H1 (cell line): ENCODE results near the gene ARL2BP. TPM values are rescaled to one million over a fixed set of nuclear protein-coding genes. Genes with fewer than 3 reads are reported as not detected.
A peak's percentile ranks its signal among the peaks of the same experiment; 100 is the strongest.

Experiments
- CTCF ChIA-PET: fragments of 300-600 bp; sonication (Branson Sonifier 250); formaldehyde crosslinking; loops from one replicate; lab custom pipeline; 2021; ENCODE audit not compliant: partially characterized antibody; lab: Charles Lee
- POLR2A ChIA-PET: fragments of 300-600 bp; sonication (Branson Sonifier 250); formaldehyde crosslinking; loops from one replicate; lab custom pipeline; 2021; ENCODE audit warnings: inconsistent platforms; ENCODE audit not compliant: partially characterized antibody; lab: Charles Lee
- DNase-seq, 2 experiments: peaks; one replicate each; pipeline versions ENCODE4 v3.0.0 to v3.0.0-alpha.2; 2010 to 2022; ENCODE audit warnings: low spot score in 2 of 2, low read depth in 1 of 2, mixed read lengths in 1 of 2
- FAIRE-seq: peaks from 2 replicates; lab custom pipeline; 2011; peaks lifted over from hg19 to GRCh38; lab: Jason Lieb, UNC
- H2AFZ ChIP-seq: 2 replicates; pipeline ENCODE4 v1.8.1; 2012; ENCODE audit warnings: low read length, inconsistent platforms
- H2AK5ac ChIP-seq: 2 replicates; pipeline ENCODE4 v1.6.1; 2013; ENCODE audit warnings: low read depth, low read length
- H2BK120ac ChIP-seq: replicated peaks from 2 replicates; pipeline ENCODE3; 2013; ENCODE audit warnings: low read depth, low read length, inconsistent platforms
- H2BK12ac ChIP-seq: 2 replicates; pipeline ENCODE4 v1.6.1; 2013; ENCODE audit warnings: low read depth, low read length
- H2BK15ac ChIP-seq: 2 replicates; pipeline ENCODE4 v1.6.1; 2013; ENCODE audit warnings: low read length
- H2BK20ac ChIP-seq: 2 replicates; pipeline ENCODE4 v1.6.1; 2013; ENCODE audit warnings: low read length
- H2BK5ac ChIP-seq: 2 replicates; pipeline ENCODE4 v1.6.1; 2013; ENCODE audit warnings: low read depth, low read length
- H3K14ac ChIP-seq: 2 replicates; pipeline ENCODE4 v1.6.1; 2013; ENCODE audit warnings: inconsistent platforms; ENCODE audit not compliant: insufficient read length
- H3K18ac ChIP-seq: 2 replicates; pipeline ENCODE4 v1.6.1; 2013; ENCODE audit warnings: low read length; ENCODE audit errors: extremely low read depth
- H3K23ac ChIP-seq: 2 replicates; pipeline ENCODE4 v1.6.1; 2013; ENCODE audit warnings: inconsistent platforms; ENCODE audit not compliant: insufficient read length
- H3K23me2 ChIP-seq: 2 replicates; pipeline ENCODE4 v1.6.1; 2013; ENCODE audit warnings: low read depth, low read length
- H3K27ac ChIP-seq: 2 replicates; pipeline ENCODE4 v1.6.1; 2011; ENCODE audit warnings: low read depth, low read length, inconsistent platforms
- H3K27me3 ChIP-seq, 4 experiments: replicated peaks in 1 of 4; 1 replicate in 1 of 4; 2 replicates in 3 of 4; pipeline versions ENCODE4 v1.6.1 to v1.8.1; 2011 to 2013; ENCODE audit warnings: low read length in 3 of 4, mild to moderate bottlenecking in 3 of 4, inconsistent platforms in 2 of 4, mixed read lengths in 2 of 4, moderate library complexity in 1 of 4; ENCODE audit not compliant: control insufficient read depth in 3 of 4, insufficient read depth in 3 of 4; ENCODE audit errors: extremely low read depth in 1 of 4
- H3K36me3 ChIP-seq, 4 experiments: 2 replicates each; pipeline versions ENCODE4 v1.6.1 to v1.8.1; 2011 to 2013; ENCODE audit warnings: mild to moderate bottlenecking in 4 of 4, low read length in 3 of 4, moderate library complexity in 2 of 4, control low read depth in 1 of 4, inconsistent platforms in 1 of 4; ENCODE audit not compliant: insufficient read depth in 4 of 4, control insufficient read depth in 2 of 4
- H3K4ac ChIP-seq: replicated peaks from 2 replicates; pipeline ENCODE3; 2013; ENCODE audit warnings: low read length, low read depth, mixed read lengths, inconsistent platforms; ENCODE audit not compliant: insufficient read length
- H3K4me1 ChIP-seq, 4 experiments: replicated peaks in 1 of 4; 1 replicate in 1 of 4; 2 replicates in 3 of 4; pipeline versions ENCODE4 v1.6.1 to v1.8.1; 2011 to 2013; ENCODE audit warnings: low read length in 3 of 4, inconsistent platforms in 2 of 4, mixed read lengths in 1 of 4; ENCODE audit not compliant: insufficient read depth in 4 of 4, control insufficient read depth in 3 of 4
- H3K4me2 ChIP-seq, 2 experiments: 2 replicates each; pipeline versions ENCODE4 v1.6.1 to v1.8.1; 2011 to 2013; ENCODE audit warnings: low read depth in 2 of 2, low read length in 2 of 2, control low read depth in 1 of 2, inconsistent platforms in 1 of 2, mild to moderate bottlenecking in 1 of 2; ENCODE audit not compliant: insufficient read depth in 1 of 2
- H3K4me3 ChIP-seq, 4 experiments: fragments of 200-600, 300-600 bp in 1 of 4; sonication (generic), shearing (Covaris generic), sonication (Bioruptor Twin) in 1 of 4; 2 replicates each; pipeline versions ENCODE4 v1.5.1 to v1.8.1; 2011 to 2016; ENCODE audit warnings: low read length in 4 of 4, low read depth in 3 of 4, control low read depth in 2 of 4, inconsistent platforms in 2 of 4, mild to moderate bottlenecking in 2 of 4, mixed read lengths in 1 of 4, moderate library complexity in 1 of 4; ENCODE audit not compliant: insufficient read depth in 2 of 4; ENCODE audit errors: extremely low read depth in 1 of 4
- H3K56ac ChIP-seq: replicated peaks from 2 replicates; pipeline ENCODE3; 2013; ENCODE audit warnings: low read depth, mild to moderate bottlenecking, mixed read lengths, low read length, inconsistent platforms; ENCODE audit not compliant: insufficient read length
- H3K79me1 ChIP-seq: 2 replicates; pipeline ENCODE4 v1.6.1; 2013; ENCODE audit warnings: low read depth, low read length, control low read depth
- H3K79me2 ChIP-seq, 2 experiments: 2 replicates each; pipeline versions ENCODE4 v1.6.1 to v1.8.1; 2012 to 2013; ENCODE audit warnings: low read length in 2 of 2, mild to moderate bottlenecking in 2 of 2, inconsistent platforms in 1 of 2; ENCODE audit not compliant: insufficient read depth in 2 of 2, control insufficient read depth in 1 of 2
- H3K9ac ChIP-seq, 4 experiments: replicated peaks in 1 of 4; 1 replicate in 1 of 4; 2 replicates in 3 of 4; pipeline versions ENCODE4 v1.6.1 to v1.8.1; 2011 to 2013; ENCODE audit warnings: low read depth in 3 of 4, low read length in 3 of 4, control low read depth in 2 of 4, mild to moderate bottlenecking in 2 of 4, moderate library complexity in 2 of 4, inconsistent platforms in 1 of 4; ENCODE audit errors: extremely low read depth in 1 of 4
- H3K9me3 ChIP-seq, 2 experiments: 2 replicates each; pipeline versions ENCODE4 v1.6.1 to v1.8.1; 2012 to 2013; ENCODE audit warnings: mild to moderate bottlenecking in 2 of 2, moderate library complexity in 2 of 2, control low read depth in 1 of 2, inconsistent platforms in 1 of 2, low read depth in 1 of 2, low read length in 1 of 2, mixed read lengths in 1 of 2; ENCODE audit not compliant: insufficient read depth in 2 of 2
- H4K20me1 ChIP-seq, 2 experiments: replicated peaks in 1 of 2; 2 replicates each; pipeline versions ENCODE3 to v1.8.1; 2011 to 2013; ENCODE audit warnings: inconsistent platforms in 2 of 2, low read length in 2 of 2, mild to moderate bottlenecking in 1 of 2; ENCODE audit not compliant: insufficient read depth in 2 of 2, control insufficient read depth in 1 of 2
- H4K5ac ChIP-seq: 2 replicates; pipeline ENCODE4 v1.6.1; 2013; ENCODE audit warnings: low read length, low read depth, mixed read lengths, inconsistent platforms; ENCODE audit not compliant: insufficient read length
- H4K8ac ChIP-seq: 2 replicates; pipeline ENCODE4 v1.8.0; 2013; ENCODE audit warnings: mild to moderate bottlenecking, moderate library complexity, low read length, inconsistent platforms; ENCODE audit not compliant: insufficient read depth; ENCODE audit errors: extremely low read depth
- H4K91ac ChIP-seq: replicated peaks from 2 replicates; pipeline ENCODE3; 2013; ENCODE audit warnings: low read length, mixed read lengths, inconsistent platforms; ENCODE audit not compliant: insufficient read length
- GABPA ChIP-seq: IDR thresholded peaks from 2 replicates; pipeline ENCODE4 v1.6.1; 2011; ENCODE audit warnings: mild to moderate bottlenecking, low read length, moderate library complexity, borderline replicate concordance; ENCODE audit not compliant: insufficient read depth
- SIN3A ChIP-seq, 2 experiments: IDR thresholded peaks in 1 of 2; conservative IDR thresholded peaks in 1 of 2; 2 replicates each; pipeline ENCODE4 v1.6.1; 2011 to 2012; ENCODE audit warnings: low read length in 2 of 2, improper control_type of control experiment in 1 of 2, low read depth in 1 of 2, mild to moderate bottlenecking in 1 of 2
- TBP ChIP-seq: IDR thresholded peaks from 2 replicates; pipeline ENCODE4 v1.6.1; 2011; ENCODE audit warnings: low read depth, low read length, improper control_type of control experiment
- WGBS, 2 experiments: shearing (Covaris generic) in 1 of 2; methylation state at CpG; one replicate each; pipeline versions ENCODE4 v1.1.6 to v1.1.7; 2013 to 2015; ENCODE audit warnings: low lambda C conversion rate in 2 of 2, mixed read lengths in 2 of 2, inconsistent platforms in 1 of 2, low coverage in 1 of 2, missing lambda C conversion rate in 1 of 2; ENCODE audit not compliant: insufficient replicate concordance in 2 of 2, insufficient coverage in 1 of 2, insufficient read length in 1 of 2; ENCODE audit errors: extremely low coverage in 1 of 2, missing lambda C conversion rate in 1 of 2; 5-methylcytosine and 5-hydroxymethylcytosine counted together
- polyA plus RNA-seq, 7 experiments: library from polyadenylated mRNA; depleted of rRNA in 3 of 7; stranded (reverse) in 5 of 7; unstranded in 2 of 7; fragments of >200 nt in 5 of 7; fragments of 200-250 nt in 2 of 7; gene quantifications; 1 replicate in 5 of 7; 2 replicates in 1 of 7; 4 replicates in 1 of 7; pipeline versions ENCODE4 v1.2.1 to v1.2.3, GENCODE V29; 2011 to 2013; ENCODE audit warnings: missing spikeins in 2 of 7, mixed read lengths in 2 of 7
- total RNA-seq: library from RNA; stranded (reverse); fragmentation: NEBNext Ultra II Directional; extraction: Animal tissue kit (Norgen Biotek cat#: 25700); gene quantifications from 2 replicates; pipeline ENCODE4 v1.2.1, GENCODE V29; 2021
- TF ChIP-seq, protein P1 (sequence below), 3 experiments: IDR thresholded peaks; 1 replicate in 2 of 3; 2 replicates in 1 of 3; pipeline versions ENCODE4 v1.5.1 to v1.6.1; 2011; ENCODE audit warnings: low read length in 3 of 3, mild to moderate bottlenecking in 3 of 3, inconsistent platforms in 2 of 3, low read depth in 1 of 3, moderate library complexity in 1 of 3; ENCODE audit not compliant: insufficient read depth in 1 of 3; ENCODE audit errors: control extremely low read depth in 1 of 3

Gene ARL2BP
- total and polyA plus RNA-seq, 2 of the 8 experiments (the other 6 are each of a cell fraction or from before 2014, with no cell fraction given) = 13.6 to 18.3 TPM

DNA sequence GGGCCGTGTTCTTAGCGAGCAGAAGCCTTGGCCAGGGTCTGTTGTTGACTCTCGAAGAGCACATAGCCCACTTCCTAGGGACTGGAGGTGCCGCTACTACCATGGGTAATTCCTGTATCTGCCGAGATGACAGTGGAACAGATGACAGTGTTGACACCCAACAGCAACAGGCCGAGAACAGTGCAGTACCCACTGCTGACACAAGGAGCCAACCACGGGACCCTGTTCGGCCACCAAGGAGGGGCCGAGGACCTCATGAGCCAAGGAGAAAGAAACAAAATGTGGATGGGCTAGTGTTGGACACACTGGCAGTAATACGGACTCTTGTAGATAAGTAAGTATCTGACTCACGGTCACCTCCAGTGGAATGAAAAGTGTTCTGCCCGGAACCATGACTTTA, 40.4 kb upstream of the ARL2BP start:
- Histone ChIP-seq H2BK12ac (no peak overlapping the region), H2AK5ac (no peak overlapping the region), H3K4me3 (no peak overlapping the region), H3K79me2 (no peaks in the 10 kb centered on the region), H3K36me3 (peaks cover 2 to 39% (median 14%) of the 10 kb centered on the region in 4 experiments; a peak in 7 of 8 replicates), H4K91ac (no peak overlapping the region), H3K27ac (no peak overlapping the region), H3K79me1 (no peaks in the 10 kb centered on the region), H2BK15ac (no peak overlapping the region), H3K9ac (no peak overlapping the region), H3K4me2 (no peak overlapping the region), H3K23ac (no peak overlapping the region), H3K4ac (no peak overlapping the region), H3K18ac (no peak overlapping the region), H4K8ac (no peak overlapping the region), H2BK5ac (no peak overlapping the region), H2BK120ac (no peak overlapping the region), H3K9me3 (peaks cover 0 to 4% of the 10 kb centered on the region in 2 experiments; a peak in 1 of 4 replicates), H3K4me1 (no peaks in the 10 kb centered on the region), H3K23me2 (no peaks in the 10 kb centered on the region), H4K20me1 (peaks cover 0 to 1% of the 10 kb centered on the region in 2 experiments), H3K56ac (no peak overlapping the region), H2AFZ (no peak overlapping the region), H3K14ac (no peak overlapping the region), H3K27me3 (no peaks in the 10 kb centered on the region), H2BK20ac (no peak overlapping the region), H4K5ac (no peak overlapping the region)
- no peak for TF ChIP-seq GABPA
- TF ChIP-seq TBP = no peak
- TF ChIP-seq, protein P1, sequence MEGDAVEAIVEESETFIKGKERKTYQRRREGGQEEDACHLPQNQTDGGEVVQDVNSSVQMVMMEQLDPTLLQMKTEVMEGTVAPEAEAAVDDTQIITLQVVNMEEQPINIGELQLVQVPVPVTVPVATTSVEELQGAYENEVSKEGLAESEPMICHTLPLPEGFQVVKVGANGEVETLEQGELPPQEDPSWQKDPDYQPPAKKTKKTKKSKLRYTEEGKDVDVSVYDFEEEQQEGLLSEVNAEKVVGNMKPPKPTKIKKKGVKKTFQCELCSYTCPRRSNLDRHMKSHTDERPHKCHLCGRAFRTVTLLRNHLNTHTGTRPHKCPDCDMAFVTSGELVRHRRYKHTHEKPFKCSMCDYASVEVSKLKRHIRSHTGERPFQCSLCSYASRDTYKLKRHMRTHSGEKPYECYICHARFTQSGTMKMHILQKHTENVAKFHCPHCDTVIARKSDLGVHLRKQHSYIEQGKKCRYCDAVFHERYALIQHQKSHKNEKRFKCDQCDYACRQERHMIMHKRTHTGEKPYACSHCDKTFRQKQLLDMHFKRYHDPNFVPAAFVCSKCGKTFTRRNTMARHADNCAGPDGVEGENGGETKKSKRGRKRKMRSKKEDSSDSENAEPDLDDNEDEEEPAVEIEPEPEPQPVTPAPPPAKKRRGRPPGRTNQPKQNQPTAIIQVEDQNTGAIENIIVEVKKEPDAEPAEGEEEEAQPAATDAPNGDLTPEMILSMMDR (IDR thresholded peaks at IDR 0.05; ENCODE audit: control extremely low read depth in 1 of 3, insufficient read depth in 1 of 3, low read depth in 1 of 3, low read length in 3 of 3) = peak; percentile 14 to 47 (median 46); a peak in 3 of 4 replicates
- TF ChIP-seq SIN3A (conservative IDR thresholded peaks at IDR 0.05 in 1 of 2, IDR thresholded peaks at IDR 0.05 in 1 of 2; ENCODE audit: low read depth in 1 of 2, low read length in 2 of 2) = 0 out of 4 replicates have a peak, but pooled peaks of 1 of the 2 experiments have one; percentile 32
- DNase-seq (peak in 1 of 2 experiments; percentile 48), FAIRE-seq (no peak)
- POLR2A ChIA-PET = no interaction called here
- WGBS, 2 experiments = 93% methylated on average over 12 of the region's 12 CpGs; no CpG with 5 or more reads in 1 of the 2 experiments
- CTCF ChIA-PET = interaction anchor here (0.7 to 1.5 kb wide), 7 partner anchors 7 to 96 kb away, joined by 3 to 5 read pairs (median 3); no protein-coding TSS in a partner anchor
